Measurements from ENCODE around the gene PNPO.

The PNPO gene

DNA sequence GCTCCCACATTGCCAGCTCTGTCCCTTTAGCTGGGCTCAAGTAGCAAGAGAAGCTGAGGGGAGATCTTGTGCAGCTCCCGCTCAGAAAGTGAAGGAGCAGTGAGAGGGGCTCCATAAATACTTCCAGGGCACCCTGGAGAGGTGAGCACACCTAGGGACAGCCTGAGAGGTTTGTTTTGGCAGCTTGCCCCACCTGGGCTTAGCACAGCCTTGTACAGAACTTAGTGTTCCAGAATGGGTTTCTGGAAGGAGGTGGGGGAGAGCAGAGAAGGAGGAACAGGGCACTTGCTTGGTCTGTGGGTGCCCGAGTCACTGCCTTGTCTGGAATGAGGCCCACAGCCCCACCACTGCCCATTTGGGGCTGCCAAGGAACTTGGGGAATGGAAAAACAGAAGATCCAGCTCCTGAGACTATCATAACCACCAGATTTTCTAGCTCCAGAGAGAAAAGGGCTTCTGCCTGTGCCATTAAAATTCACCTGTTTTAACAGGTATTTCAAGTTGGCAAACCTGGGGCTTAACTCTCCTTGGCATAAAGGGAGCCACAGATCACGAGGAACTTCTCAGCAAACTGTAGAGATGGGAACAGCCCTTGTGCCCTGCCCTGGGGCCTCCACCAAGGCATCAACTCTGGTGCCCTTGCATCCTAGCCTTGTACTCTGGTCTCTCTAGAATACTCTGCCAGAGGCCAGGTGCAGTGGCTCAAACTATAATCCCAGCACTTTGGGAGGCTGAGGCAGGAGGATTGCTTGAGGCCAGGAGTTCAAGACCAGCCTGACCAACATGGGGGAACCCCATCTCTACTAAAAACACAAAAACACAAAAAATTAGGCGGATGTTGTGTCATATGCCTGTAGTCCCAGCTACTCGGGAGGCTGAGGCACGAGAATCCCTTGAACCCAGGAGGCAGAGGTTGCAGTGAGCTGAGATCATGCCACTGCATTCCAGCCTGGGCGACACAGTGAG, 14.4 kb downstream of the PNPO start:
- no peak for TF ChIP-seq CTCF (IDR thresholded peaks at IDR 0.05)

- TF ChIP-seq CTCF (IDR thresholded peaks at IDR 0.05), result no peak
Measured at GRCh38 chr17:47956791-47957590, 15.6 kb downstream of the PNPO start.

DNA sequence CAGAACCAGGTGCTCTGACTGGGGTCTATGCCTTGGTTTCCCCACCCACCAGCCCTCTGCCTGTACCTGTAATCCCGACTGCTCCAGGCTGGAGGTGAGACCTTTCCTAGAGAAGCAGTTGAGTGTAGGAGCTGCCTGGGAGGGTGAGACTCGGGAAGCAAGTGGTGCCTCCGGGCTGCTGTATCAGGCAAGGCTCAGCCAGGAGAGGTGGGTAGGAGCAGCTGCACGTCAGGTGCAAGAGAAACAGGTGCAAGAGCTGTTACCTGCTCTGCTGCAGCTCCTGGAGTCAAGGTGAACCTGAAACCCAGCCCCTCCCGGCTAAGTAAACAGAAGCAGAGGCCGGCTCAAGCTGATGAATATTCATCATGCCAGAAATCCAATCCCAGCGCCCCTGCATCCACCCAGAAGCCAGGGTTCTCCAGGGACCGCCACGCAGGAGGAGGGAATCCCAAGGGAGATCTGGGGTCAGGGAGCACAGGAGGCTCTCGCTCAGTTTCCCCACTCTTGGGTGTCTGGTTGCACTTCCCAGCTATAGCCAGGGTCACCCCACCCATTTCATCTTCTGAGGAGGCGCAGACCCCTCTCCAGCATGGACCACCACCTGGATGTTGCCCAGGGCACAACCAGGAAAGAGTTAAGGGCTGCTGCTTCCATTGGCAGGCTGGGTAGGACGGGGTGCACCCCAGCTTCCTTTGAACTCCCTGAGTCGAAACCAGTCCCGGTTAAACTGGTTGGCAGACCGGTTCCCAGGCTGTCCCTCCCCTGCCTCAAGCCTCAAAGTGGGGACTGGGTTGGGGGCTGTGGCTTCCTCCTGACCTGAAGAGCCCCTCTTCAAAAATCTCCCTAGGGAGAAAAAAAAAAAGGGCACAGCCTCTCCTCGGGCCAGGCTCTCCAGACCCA, 16.5 kb downstream of the PNPO start, which contains the start of gene PRR15L:
TSS of gene PRR15L (minus strand) at position 293 of the 900 bp plus-strand sequence. CDS start 4,649 bp downstream, outside the sequence.
- no peak for TF ChIP-seq CTCF (IDR thresholded peaks at IDR 0.05)

GRCh38 chr17:47959825-47960655, 18.7 kb downstream of the PNPO start:
- TF ChIP-seq CTCF (IDR thresholded peaks at IDR 0.05), result no peak

DNA sequence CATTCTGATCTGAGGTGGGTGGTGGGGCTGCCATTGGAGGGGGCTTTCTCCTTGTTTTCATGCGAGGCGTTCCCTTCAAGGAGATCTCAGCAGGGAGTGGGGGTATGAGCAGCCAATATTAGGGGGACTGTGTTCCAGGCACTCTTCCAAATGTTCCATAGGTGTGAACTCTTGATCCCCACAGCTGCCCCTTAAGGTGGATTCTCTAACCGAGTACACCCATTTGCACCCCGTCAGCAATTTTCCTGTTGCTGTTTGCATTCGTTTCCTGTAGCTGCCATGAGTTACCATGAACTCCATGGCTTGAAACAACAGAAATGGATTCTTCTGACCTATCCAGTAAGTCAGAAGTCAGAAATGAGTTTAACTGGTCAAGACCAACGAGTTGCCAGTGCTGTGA, 20.0 kb downstream of the PNPO start:
- TF ChIP-seq CTCF (IDR thresholded peaks at IDR 0.05), result no peak

GRCh38 chr17:47962901-47963300, 21.5 kb downstream of the PNPO start:
- TF ChIP-seq CTCF (IDR thresholded peaks at IDR 0.05), result no peak
